Activated naive CD4-positive, alpha-beta T cell treated with anti-CD3 and anti-CD28 coated beads, Interleukin-2, amount 50 U/mL, for 16 hours (primary cell): ENCODE results near the gene LCORL.
"Not testable (repeated sequence)": the region's sequence is repeated elsewhere in the genome, so short reads cannot be mapped to it uniquely, and the experiment has no call there.

Experiments used
- DNase-seq: peaks from one replicate; pipeline ENCODE4 v3.0.0-alpha.2; 2020

LCORL gene

GRCh38 chr4:17924189-17924588, 97.4 kb downstream of the LCORL start:
- no peak for DNase-seq

GRCh38 chr4:17921451-17921850, 100.1 kb downstream of the LCORL start:
- DNase-seq = no peak

GRCh38 chr4:17920681-17921080, 100.9 kb downstream of the LCORL start:
- no peak for DNase-seq

- no peak for DNase-seq
Measured at GRCh38 chr4:17915439-17915838, 106.1 kb downstream of the LCORL start.

GRCh38 chr4:17912011-17912410, 109.5 kb downstream of the LCORL start:
- DNase-seq = no peak

GRCh38 chr4:17911608-17912007, 109.9 kb downstream of the LCORL start:
- no peak for DNase-seq

- DNase-seq = no peak
Measured at GRCh38 chr4:17898553-17899055, 123.0 kb downstream of the LCORL start.

GRCh38 chr4:17895481-17895880, 126.1 kb downstream of the LCORL start:
- DNase-seq = no peak

GRCh38 chr4:17894421-17894820, 127.1 kb downstream of the LCORL start:
- DNase-seq = no peak

- DNase-seq = no peak
Measured at GRCh38 chr4:17889692-17890091, 131.9 kb downstream of the LCORL start.

GRCh38 chr4:17884511-17884910, 137.0 kb downstream of the LCORL start:
- DNase-seq = no peak

GRCh38 chr4:17884063-17884462, 137.5 kb downstream of the LCORL start:
- no peak for DNase-seq

GRCh38 chr4:17877661-17878060, 143.9 kb downstream of the LCORL start:
- DNase-seq = no peak

GRCh38 chr4:17876943-17877342, 144.6 kb downstream of the LCORL start:
- DNase-seq = no peak

- no peak for DNase-seq
Measured at GRCh38 chr4:17875402-17876070, 146.0 kb downstream of the LCORL start.

- DNase-seq = no peak
Measured at GRCh38 chr4:17869327-17869726, 152.2 kb downstream of the LCORL start.

- DNase-seq = no peak
Measured at GRCh38 chr4:17867276-17867675, 154.3 kb downstream of the LCORL start.

- no peak for DNase-seq
Measured at GRCh38 chr4:17866810-17867209, 154.7 kb downstream of the LCORL start.

GRCh38 chr4:17865866-17866363, 155.6 kb downstream of the LCORL start:
- DNase-seq = no peak

GRCh38 chr4:17861906-17862305, 159.6 kb downstream of the LCORL start:
- DNase-seq = not testable (repeated sequence)

GRCh38 chr4:17859793-17860406, 161.7 kb downstream of the LCORL start:
- DNase-seq = no peak

- DNase-seq = no peak
Measured at GRCh38 chr4:17854036-17854435, 167.5 kb downstream of the LCORL start.

- DNase-seq = no peak
Measured at GRCh38 chr4:17851959-17852358, 169.6 kb downstream of the LCORL start.

GRCh38 chr4:17850295-17850694, 171.3 kb downstream of the LCORL start:
- DNase-seq = not testable (repeated sequence)

- DNase-seq = no peak
Measured at GRCh38 chr4:17846266-17846665, 175.3 kb downstream of the LCORL start.
